BLaER1 treated with 17β-estradiol and CSF1 and Interleukin-3, amounts not matched to agents 10 nM and 100 nM (cell line): ENCODE measurements around the gene PKP2.

Experiments
- H3K27ac ChIP-seq, 11 experiments: shearing (Covaris generic); formaldehyde crosslinking; 2 replicates each; pipeline ENCODE4 v1.8.1; 2022
- H3K27me3 ChIP-seq, 11 experiments: shearing (Covaris generic); formaldehyde crosslinking; 2 replicates each; pipeline ENCODE4 v1.8.1; 2022
- H3K36me3 ChIP-seq, 11 experiments: shearing (Covaris generic); formaldehyde crosslinking; 2 replicates each; pipeline ENCODE4 v1.8.1; 2022
- H3K4me1 ChIP-seq, 10 experiments: shearing (Covaris generic); formaldehyde crosslinking; 2 replicates each; pipeline ENCODE4 v1.8.1; 2022
- H3K4me2 ChIP-seq, 11 experiments: shearing (Covaris generic); formaldehyde crosslinking; 2 replicates each; pipeline ENCODE4 v1.8.1; 2022
- H3K4me3 ChIP-seq, 10 experiments: shearing (Covaris generic); formaldehyde crosslinking; 2 replicates each; pipeline ENCODE4 v1.8.1; 2022
- H3K9ac ChIP-seq, 11 experiments: shearing (Covaris generic); formaldehyde crosslinking; 2 replicates each; pipeline ENCODE4 v1.8.1; 2022
- H3K9me3 ChIP-seq, 11 experiments: shearing (Covaris generic); formaldehyde crosslinking; replicated peaks in 1 of 11; 2 replicates each; pipeline ENCODE4 v1.8.1; 2022
- H4K20me1 ChIP-seq, 11 experiments: shearing (Covaris generic); formaldehyde crosslinking; 2 replicates each; pipeline ENCODE4 v1.8.1; 2022
- Cebpa-rat ChIP-seq, 11 experiments: shearing (Covaris generic); IDR thresholded peaks; 2 replicates each; pipeline ENCODE4 v1.8.1; 2022

The PKP2 gene

DNA sequence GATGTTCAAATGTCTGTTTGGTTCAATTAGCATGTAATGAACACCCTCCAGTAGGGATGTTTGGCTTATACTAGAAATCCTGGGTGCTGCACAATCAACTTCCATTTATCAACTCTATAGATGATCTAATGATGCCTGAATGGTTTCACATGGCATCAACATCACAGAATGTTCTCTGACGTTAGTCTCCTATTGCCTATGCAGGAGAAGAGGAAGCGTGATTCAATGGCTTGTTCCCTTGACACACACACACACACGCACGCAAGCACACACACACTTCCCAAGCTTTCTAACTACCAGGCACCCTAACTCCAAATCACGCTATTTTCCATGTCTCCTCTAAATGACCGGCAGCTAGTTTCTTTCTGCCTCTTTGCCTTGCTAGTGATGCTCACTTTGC lies 49.3 kb downstream of the PKP2 start:
- Histone ChIP-seq H3K9me3 (no peaks in the 10 kb centered on the region), H3K27ac (no peak overlapping the region), H3K36me3 (no peaks in the 10 kb centered on the region), H3K4me1 (no peaks in the 10 kb centered on the region), H3K9ac (no peak overlapping the region), H4K20me1 (no peaks in the 10 kb centered on the region), H3K4me2 (no peak overlapping the region), H3K27me3 (no peaks in the 10 kb centered on the region), H3K4me3 (no peak overlapping the region)
- no peak for TF ChIP-seq Cebpa-rat (IDR thresholded peaks at IDR 0.05)

DNA sequence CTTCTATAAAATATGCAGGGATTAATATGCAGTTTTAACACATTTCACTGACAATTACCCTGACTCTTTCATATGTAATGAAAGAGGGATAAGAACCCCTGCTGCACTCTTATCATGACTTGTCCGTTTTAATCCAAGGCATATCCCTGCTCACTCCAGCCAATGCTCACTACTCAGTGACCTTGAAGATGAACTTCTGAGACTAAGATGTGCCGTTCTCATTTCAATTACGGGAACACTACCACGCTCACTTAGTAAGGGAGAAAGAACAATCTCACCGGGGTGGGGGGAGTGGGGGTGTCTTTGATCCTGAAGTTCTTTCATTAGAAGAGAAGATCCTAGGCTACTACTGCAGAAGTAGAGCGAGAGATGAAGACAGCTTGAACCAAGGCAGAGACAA lies 50.5 kb downstream of the PKP2 start:
- no peak for TF ChIP-seq Cebpa-rat (IDR thresholded peaks at IDR 0.05)

DNA sequence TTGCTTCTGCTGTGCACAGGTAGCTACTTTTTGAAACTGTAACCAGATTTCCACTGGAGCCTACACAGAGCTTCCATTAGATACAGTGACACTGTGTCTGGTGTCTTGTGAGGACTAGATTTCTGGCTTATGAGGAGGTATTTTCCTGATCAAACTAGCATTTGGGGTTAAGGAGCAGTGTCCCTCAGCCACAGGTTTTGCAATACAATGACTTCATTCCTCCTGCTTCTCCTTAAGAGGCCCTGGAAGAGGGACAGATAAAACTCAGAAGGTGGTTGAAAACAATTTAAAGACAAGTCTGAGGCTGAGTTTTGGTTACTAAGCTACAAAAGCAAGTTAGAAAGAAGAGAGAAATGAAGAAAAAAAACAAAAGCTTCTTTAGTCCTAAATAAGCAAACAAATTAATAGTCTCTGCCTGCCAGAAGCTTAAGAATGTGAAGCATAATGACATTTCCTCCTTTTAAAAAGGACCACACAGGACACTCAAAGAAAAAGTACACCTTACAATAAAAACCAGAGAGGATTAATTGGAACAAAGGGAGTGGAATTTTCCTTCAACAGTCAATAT lies 53.0 kb downstream of the PKP2 start:
- Histone ChIP-seq H3K36me3 (no peaks in the 10 kb centered on the region), H3K9ac (no peak overlapping the region), H3K4me2 (no peak overlapping the region), H3K9me3 (no peaks in the 10 kb centered on the region), H3K27ac (no peak overlapping the region), H4K20me1 (no peaks in the 10 kb centered on the region), H3K4me3 (no peak overlapping the region), H3K27me3 (no peaks in the 10 kb centered on the region), H3K4me1 (no peaks in the 10 kb centered on the region)
- no peak for TF ChIP-seq Cebpa-rat (IDR thresholded peaks at IDR 0.05)

More for the DNA sequence above, 50.5 kb downstream of the PKP2 start:
- H3K9me3 ChIP-seq: no peaks in the 10 kb centered on the region
- no peaks in the 10 kb centered on the region for H3K4me1 ChIP-seq
- H4K20me1 ChIP-seq: no peaks in the 10 kb centered on the region
- no peak overlapping the region for H3K27ac ChIP-seq
- no peaks in the 10 kb centered on the region for H3K36me3 ChIP-seq
- no peak overlapping the region for H3K4me3 ChIP-seq
- H3K27me3 ChIP-seq: no peaks in the 10 kb centered on the region
- H3K4me2 ChIP-seq: no peak overlapping the region
- no peak overlapping the region for H3K9ac ChIP-seq

DNA sequence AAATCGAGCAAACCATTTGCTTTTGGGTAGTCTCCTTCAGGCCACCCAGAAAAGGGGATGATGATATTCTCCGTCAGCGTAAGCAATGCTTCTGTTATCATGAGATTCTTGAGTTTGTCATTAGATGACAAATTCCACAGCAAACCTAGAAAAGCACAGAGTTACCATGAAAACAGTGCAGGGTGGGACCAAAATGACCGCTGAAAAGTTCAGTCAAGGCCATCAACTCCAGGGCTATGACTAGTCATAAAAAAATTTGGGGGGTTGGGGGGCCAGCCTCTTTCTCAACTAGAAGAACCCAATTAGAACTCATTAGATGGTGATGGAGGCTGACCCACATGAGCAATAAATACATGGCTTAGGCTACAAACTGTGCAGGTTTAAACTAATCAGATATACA lies 55.5 kb downstream of the PKP2 start:
- Histone ChIP-seq H3K9ac (no peak overlapping the region), H3K4me2 (no peak overlapping the region), H3K27ac (no peak overlapping the region), H3K27me3 (no peaks in the 10 kb centered on the region), H3K4me3 (no peak overlapping the region), H3K36me3 (no peaks in the 10 kb centered on the region), H4K20me1 (no peaks in the 10 kb centered on the region), H3K9me3 (peaks cover 0 to 5% (median 0%) of the 10 kb centered on the region in 11 experiments; a peak in 2 of 22 replicates), H3K4me1 (no peaks in the 10 kb centered on the region)
- no peak for TF ChIP-seq Cebpa-rat (IDR thresholded peaks at IDR 0.05)

- Histone ChIP-seq H3K4me2 (no peak overlapping the region), H3K27ac (no peak overlapping the region)
Observed at GRCh38 chr12:32839828-32840227, 56.7 kb downstream of the PKP2 start.

GRCh38 chr12:32837974-32838373 lies 58.6 kb downstream of the PKP2 start:
- no peak overlapping the region for H3K4me3 ChIP-seq
- peaks cover 0 to 5% (median 0%) of the 10 kb centered on the region in 11 experiments; a peak in 2 of 22 replicates for H3K9me3 ChIP-seq
- no peaks in the 10 kb centered on the region for H3K36me3 ChIP-seq
- no peaks in the 10 kb centered on the region for H3K27me3 ChIP-seq
- H3K27ac ChIP-seq: no peak overlapping the region
- no peak overlapping the region for H3K9ac ChIP-seq
- H3K4me2 ChIP-seq: no peak overlapping the region
- TF ChIP-seq Cebpa-rat (IDR thresholded peaks at IDR 0.05): no peak
- no peaks in the 10 kb centered on the region for H3K4me1 ChIP-seq
- H4K20me1 ChIP-seq: no peaks in the 10 kb centered on the region

More at GRCh38 chr12:32839828-32840227, 56.7 kb downstream of the PKP2 start:
- Histone ChIP-seq H3K27me3 (no peaks in the 10 kb centered on the region), H3K9ac (no peak overlapping the region), H3K4me3 (no peak overlapping the region), H3K4me1 (no peaks in the 10 kb centered on the region), H4K20me1 (no peaks in the 10 kb centered on the region), H3K36me3 (no peaks in the 10 kb centered on the region), H3K9me3 (peaks cover 0 to 5% (median 0%) of the 10 kb centered on the region in 11 experiments; a peak in 2 of 22 replicates)
- TF ChIP-seq Cebpa-rat (IDR thresholded peaks at IDR 0.05): no peak

DNA sequence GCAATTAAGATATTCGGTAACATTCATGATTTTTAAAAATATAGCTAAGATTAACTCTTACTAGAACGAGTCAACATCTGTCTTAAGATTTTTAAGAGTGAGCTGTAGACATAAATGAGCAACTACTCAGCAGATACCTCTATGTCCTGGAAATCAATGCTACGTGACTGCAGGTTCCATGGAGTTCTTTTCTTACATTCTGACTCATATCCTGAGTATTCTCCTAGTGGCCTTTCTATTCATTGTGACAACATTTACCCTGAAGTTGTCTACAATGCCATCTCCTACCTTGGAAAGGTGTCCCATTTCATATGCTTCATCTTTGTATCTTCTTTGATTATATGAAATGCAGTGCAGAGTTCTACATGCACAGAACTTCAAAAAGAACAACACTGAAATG lies 59.9 kb downstream of the PKP2 start:
- peaks cover 0 to 5% (median 0%) of the 10 kb centered on the region in 11 experiments; a peak in 2 of 22 replicates for H3K9me3 ChIP-seq
- H3K27me3 ChIP-seq: no peaks in the 10 kb centered on the region
- no peaks in the 10 kb centered on the region for H4K20me1 ChIP-seq
- no peak overlapping the region for H3K4me2 ChIP-seq
- H3K27ac ChIP-seq: no peak overlapping the region
- no peak overlapping the region for H3K4me3 ChIP-seq
- TF ChIP-seq Cebpa-rat (IDR thresholded peaks at IDR 0.05): no peak
- H3K36me3 ChIP-seq: no peaks in the 10 kb centered on the region
- no peak overlapping the region for H3K9ac ChIP-seq
- H3K4me1 ChIP-seq: no peaks in the 10 kb centered on the region

DNA sequence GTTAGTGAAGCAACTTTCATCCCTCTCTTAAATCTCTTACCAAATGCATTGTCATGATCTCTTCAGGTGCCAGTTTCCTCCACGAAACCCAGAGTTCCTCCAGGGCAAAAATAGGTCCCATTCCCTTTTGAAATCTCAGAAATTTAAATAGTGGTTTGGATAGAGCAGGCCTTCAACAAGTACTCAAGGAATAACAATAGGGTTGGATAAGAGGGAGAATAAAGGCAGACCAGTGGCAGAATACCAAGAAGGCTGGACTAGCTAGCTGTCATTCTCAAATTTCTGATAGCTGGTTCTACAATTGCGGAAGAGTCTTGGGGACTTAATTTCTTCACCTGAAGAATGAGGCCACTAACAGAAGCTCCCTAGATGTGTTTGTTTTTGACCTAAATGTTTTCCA lies 62.5 kb downstream of the PKP2 start:
- TF ChIP-seq Cebpa-rat (IDR thresholded peaks at IDR 0.05): no peak
- Histone ChIP-seq H3K4me2 (no peak overlapping the region), H3K9me3 (peaks cover 0 to 5% (median 0%) of the 10 kb centered on the region in 11 experiments; a peak in 2 of 22 replicates), H3K27ac (no peak overlapping the region), H4K20me1 (no peaks in the 10 kb centered on the region), H3K4me1 (no peaks in the 10 kb centered on the region), H3K27me3 (no peaks in the 10 kb centered on the region), H3K36me3 (no peaks in the 10 kb centered on the region), H3K4me3 (no peak overlapping the region), H3K9ac (no peak overlapping the region)

- H3K27me3 ChIP-seq: no peaks in the 10 kb centered on the region
- no peaks in the 10 kb centered on the region for H3K4me1 ChIP-seq
- H3K27ac ChIP-seq: no peak overlapping the region
- H3K4me3 ChIP-seq: no peak overlapping the region
- H3K4me2 ChIP-seq: no peak overlapping the region
- no peak for TF ChIP-seq Cebpa-rat (IDR thresholded peaks at IDR 0.05)
- no peaks in the 10 kb centered on the region for H3K9me3 ChIP-seq
- no peaks in the 10 kb centered on the region for H4K20me1 ChIP-seq
- H3K36me3 ChIP-seq: no peaks in the 10 kb centered on the region
- no peak overlapping the region for H3K9ac ChIP-seq
Observed at GRCh38 chr12:32828552-32828951, 68.0 kb downstream of the PKP2 start.

- H3K9me3 ChIP-seq: no peaks in the 10 kb centered on the region
- no peaks in the 10 kb centered on the region for H3K27me3 ChIP-seq
- no peak overlapping the region for H3K4me2 ChIP-seq
- no peak overlapping the region for H3K27ac ChIP-seq
- no peak overlapping the region for H3K9ac ChIP-seq
- H3K4me1 ChIP-seq: no peaks in the 10 kb centered on the region
- H4K20me1 ChIP-seq: no peaks in the 10 kb centered on the region
- no peak for TF ChIP-seq Cebpa-rat (IDR thresholded peaks at IDR 0.05)
- H3K4me3 ChIP-seq: no peak overlapping the region
- no peaks in the 10 kb centered on the region for H3K36me3 ChIP-seq
Observed at GRCh38 chr12:32828120-32828519, 68.5 kb downstream of the PKP2 start.
